ENCODE measurements around the gene CHGA. TPM values are rescaled to one million over a fixed set of nuclear protein-coding genes. Genes with fewer than 3 reads are reported as not detected.

CHGA gene
- total RNA-seq, 2 experiments from 2014 or later, result not detected

DNA sequence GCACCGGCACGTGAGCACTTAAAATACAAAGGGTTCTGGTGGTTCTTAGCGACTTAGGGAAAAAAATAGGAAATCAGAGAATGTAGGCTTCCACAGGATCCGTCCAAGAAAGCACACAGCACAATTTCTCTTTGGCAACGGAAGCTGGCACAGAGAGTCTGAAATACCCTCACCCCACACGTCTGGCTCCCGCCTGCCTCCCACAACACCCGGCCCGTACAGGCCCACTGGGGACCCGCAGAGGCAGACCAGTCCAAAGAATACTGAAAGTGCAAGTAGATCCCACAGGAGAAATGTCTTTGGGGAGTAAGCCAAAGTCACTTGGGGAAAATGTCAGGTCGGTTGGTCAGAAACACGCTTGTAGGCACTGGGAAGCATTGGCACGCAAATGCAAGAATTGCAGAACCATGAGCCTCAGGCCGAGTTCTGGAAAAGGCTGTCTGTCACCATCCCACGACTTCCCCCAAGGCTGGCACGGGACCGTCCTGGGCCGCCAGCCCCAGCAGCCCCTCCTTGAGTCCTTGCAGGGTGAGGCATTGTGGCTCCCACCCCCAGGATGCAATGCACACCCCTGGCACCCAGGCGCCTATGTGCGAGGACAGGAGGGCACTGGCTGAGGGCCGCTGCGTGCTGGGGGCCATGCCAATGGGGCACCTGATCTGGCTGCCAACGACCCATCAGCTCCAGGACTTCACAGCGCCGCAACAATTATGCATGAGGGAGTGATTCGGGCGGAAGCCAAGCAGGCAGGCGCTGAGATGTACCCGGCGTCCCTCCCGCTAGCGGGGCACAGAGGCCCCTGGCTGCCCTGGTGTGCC lies 29.7 kb downstream of the CHGA start:
- Mint-ChIP-seq H3K36me3 (ENCODE audit: low read depth) (peaks cover 17% of the 10 kb centered on the region), H3K27ac (no peak overlapping the region), H3K27me3 (no peaks in the 10 kb centered on the region), H3K4me3 (no peak overlapping the region), H3K4me1 (ENCODE audit: low read depth) (peaks cover 5% of the 10 kb centered on the region), H3K9me3 (no peaks in the 10 kb centered on the region)
- CTCF ChIA-PET, result interaction anchor here (0.6 to 2.8 kb wide), 38 partner anchors 12 to 302 kb away, joined by 3 to 27 read pairs (median 4); no protein-coding TSS in a partner anchor
- TF ChIP-seq, protein P1, sequence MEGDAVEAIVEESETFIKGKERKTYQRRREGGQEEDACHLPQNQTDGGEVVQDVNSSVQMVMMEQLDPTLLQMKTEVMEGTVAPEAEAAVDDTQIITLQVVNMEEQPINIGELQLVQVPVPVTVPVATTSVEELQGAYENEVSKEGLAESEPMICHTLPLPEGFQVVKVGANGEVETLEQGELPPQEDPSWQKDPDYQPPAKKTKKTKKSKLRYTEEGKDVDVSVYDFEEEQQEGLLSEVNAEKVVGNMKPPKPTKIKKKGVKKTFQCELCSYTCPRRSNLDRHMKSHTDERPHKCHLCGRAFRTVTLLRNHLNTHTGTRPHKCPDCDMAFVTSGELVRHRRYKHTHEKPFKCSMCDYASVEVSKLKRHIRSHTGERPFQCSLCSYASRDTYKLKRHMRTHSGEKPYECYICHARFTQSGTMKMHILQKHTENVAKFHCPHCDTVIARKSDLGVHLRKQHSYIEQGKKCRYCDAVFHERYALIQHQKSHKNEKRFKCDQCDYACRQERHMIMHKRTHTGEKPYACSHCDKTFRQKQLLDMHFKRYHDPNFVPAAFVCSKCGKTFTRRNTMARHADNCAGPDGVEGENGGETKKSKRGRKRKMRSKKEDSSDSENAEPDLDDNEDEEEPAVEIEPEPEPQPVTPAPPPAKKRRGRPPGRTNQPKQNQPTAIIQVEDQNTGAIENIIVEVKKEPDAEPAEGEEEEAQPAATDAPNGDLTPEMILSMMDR (IDR thresholded peaks at IDR 0.05), result no peak
- intact Hi-C loops (cut with micrococcal nuclease), result loop anchor here (2.0 kb wide), 1 partner anchor 186 kb away; no protein-coding TSS in a partner anchor
- POLR2A ChIA-PET, result interaction anchor here (0.6 kb wide), 1 partner anchor 548 kb away, joined by 3 read pairs; no protein-coding TSS in a partner anchor
- no peak for DNase-seq
- ATAC-seq, result no peak

DNA sequence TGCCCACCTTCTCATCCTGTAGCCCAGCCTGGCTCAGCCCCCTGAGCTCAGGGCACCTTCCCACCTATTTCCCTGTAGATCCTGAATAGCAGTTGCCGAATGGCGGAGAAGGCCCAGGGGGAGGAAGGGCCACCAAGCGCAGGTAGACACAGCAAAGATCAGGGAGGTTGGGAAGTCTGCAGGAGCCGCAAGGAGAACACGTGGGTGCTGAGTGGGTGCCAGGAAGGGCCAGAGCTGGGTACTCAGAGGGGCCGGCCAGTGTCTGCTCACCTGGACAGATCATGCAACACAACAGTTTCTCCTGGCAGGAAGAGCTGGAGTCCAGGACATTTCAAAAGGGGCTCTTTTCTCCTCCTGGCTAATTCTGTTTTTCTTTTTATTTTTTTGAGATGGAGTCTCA lies 30.6 kb downstream of the CHGA start:
- intact Hi-C loops (cut with micrococcal nuclease), result loop anchor here (2.0 kb wide), 1 partner anchor 185 kb away; no protein-coding TSS in a partner anchor

GRCh38 chr14:92954933-92955332 lies 32.0 kb downstream of the CHGA start:
- TF ChIP-seq, protein P1 (IDR thresholded peaks at IDR 0.05), result no peak
- H3K4me3 Mint-ChIP-seq, result no peak overlapping the region
- POLR2A ChIA-PET, result interaction anchor here (1.2 kb wide), 1 partner anchor 10 kb away, joined by 3 read pairs; no protein-coding TSS in a partner anchor
- no peak for ATAC-seq
- DNase-seq, result no peak
- intact Hi-C loops (cut with micrococcal nuclease), result no loop called here
- peaks cover 12% of the 10 kb centered on the region for H3K36me3 Mint-ChIP-seq (ENCODE audit: low read depth)
- no peaks in the 10 kb centered on the region for H3K27me3 Mint-ChIP-seq
- H3K4me1 Mint-ChIP-seq (ENCODE audit: low read depth), result peaks cover 5% of the 10 kb centered on the region
- H3K9me3 Mint-ChIP-seq, result no peaks in the 10 kb centered on the region
- CTCF ChIA-PET, result interaction anchor here (0.8 to 2.4 kb wide), 6 partner anchors 10 to 191 kb away, joined by 3 to 18 read pairs (median 6); no protein-coding TSS in a partner anchor
- peak overlapping the region; percentile 36 for H3K27ac Mint-ChIP-seq

More for the DNA sequence above, 30.6 kb downstream of the CHGA start:
- no peaks in the 10 kb centered on the region for H3K9me3 Mint-ChIP-seq
- no peak for ATAC-seq
- peaks cover 5% of the 10 kb centered on the region for H3K4me1 Mint-ChIP-seq (ENCODE audit: low read depth)
- H3K4me3 Mint-ChIP-seq, result no peak overlapping the region
- H3K36me3 Mint-ChIP-seq (ENCODE audit: low read depth), result peaks cover 17% of the 10 kb centered on the region
- ChIA-PET CTCF (interaction anchor here (1.1 to 2.5 kb wide), 4 partner anchors 11 to 179 kb away, joined by 3 to 21 read pairs (median 11); no protein-coding TSS in a partner anchor), POLR2A (no interaction called here)
- DNase-seq, result no peak
- no peaks in the 10 kb centered on the region for H3K27me3 Mint-ChIP-seq
- TF ChIP-seq, protein P1 (IDR thresholded peaks at IDR 0.05), result no peak
- no peak overlapping the region for H3K27ac Mint-ChIP-seq

- Mint-ChIP-seq H3K4me1 (ENCODE audit: low read depth) (peaks cover 5% of the 10 kb centered on the region), H3K27ac (no peak overlapping the region), H3K36me3 (ENCODE audit: low read depth) (peaks cover 10% of the 10 kb centered on the region), H3K9me3 (no peaks in the 10 kb centered on the region), H3K4me3 (no peak overlapping the region), H3K27me3 (no peaks in the 10 kb centered on the region)
- TF ChIP-seq, protein P1 (IDR thresholded peaks at IDR 0.05), result no peak
- POLR2A ChIA-PET, result interaction anchor here (1.2 kb wide), 1 partner anchor 10 kb away, joined by 3 read pairs; no protein-coding TSS in a partner anchor
- intact Hi-C loops (cut with micrococcal nuclease), result no loop called here
- CTCF ChIA-PET, result interaction anchor here (0.8 to 2.4 kb wide), 6 partner anchors 10 to 190 kb away, joined by 3 to 18 read pairs (median 6); no protein-coding TSS in a partner anchor
- DNase-seq (no peak), ATAC-seq (no peak)
These were observed 32.4 kb downstream of the CHGA start for GRCh38 chr14:92955381-92955780.

GRCh38 chr14:92956961-92957360 lies 34.0 kb downstream of the CHGA start:
- H3K4me1 Mint-ChIP-seq (ENCODE audit: low read depth), result peaks cover 3% of the 10 kb centered on the region
- CTCF ChIA-PET, result interaction anchor here (1.0 kb wide), 1 partner anchor 156 kb away, joined by 5 read pairs; no protein-coding TSS in a partner anchor

More at GRCh38 chr14:92956961-92957360, 34.0 kb downstream of the CHGA start:
- intact Hi-C loops (cut with micrococcal nuclease), result no loop called here
- Mint-ChIP-seq H3K36me3 (ENCODE audit: low read depth) (peaks cover 3% of the 10 kb centered on the region), H3K27me3 (no peaks in the 10 kb centered on the region), H3K9me3 (no peaks in the 10 kb centered on the region), H3K27ac (no peak overlapping the region), H3K4me3 (no peak overlapping the region)
- TF ChIP-seq, protein P1 (IDR thresholded peaks at IDR 0.05), result no peak
- DNase-seq, result no peak
- ATAC-seq, result no peak
- POLR2A ChIA-PET, result no interaction called here

Measured in activated CD8-positive, alpha-beta T cell treated with anti-CD3 and anti-CD28 coated beads for 36 hours (primary cell).